Osteocyte (in vitro differentiated cells): ENCODE data around the gene RBMS1. TPM values are rescaled to one million over a fixed set of nuclear protein-coding genes. Genes with fewer than 3 reads are reported as not detected.
A peak's percentile ranks its signal among the peaks of the same experiment; 100 is the strongest.

Experiments
- DNase-seq: peaks from one replicate; pipeline ENCODE4 v3.0.0; 2021; ENCODE audit warnings: mixed read lengths; ENCODE audit not compliant: unreplicated experiment; ENCODE audit errors: extremely low spot score
- H3K27ac Mint-ChIP-seq: one replicate; pipeline ENCODE4 v1.8.0; 2021; ENCODE audit warnings: mild to moderate bottlenecking, mixed read lengths; ENCODE audit not compliant: unreplicated experiment
- H3K27me3 Mint-ChIP-seq: one replicate; pipeline ENCODE4 v1.8.0; 2021; ENCODE audit warnings: mixed read lengths; ENCODE audit not compliant: unreplicated experiment
- H3K36me3 Mint-ChIP-seq: one replicate; pipeline ENCODE4 v1.8.0; 2021; ENCODE audit warnings: mixed read lengths; ENCODE audit not compliant: unreplicated experiment
- H3K4me1 Mint-ChIP-seq: one replicate; pipeline ENCODE4 v1.8.0; 2021; ENCODE audit warnings: mixed read lengths; ENCODE audit not compliant: unreplicated experiment
- H3K4me3 Mint-ChIP-seq: one replicate; pipeline ENCODE4 v1.8.0; 2021; ENCODE audit warnings: mild to moderate bottlenecking, moderate library complexity, mixed read lengths; ENCODE audit not compliant: unreplicated experiment
- H3K9me3 Mint-ChIP-seq: one replicate; pipeline ENCODE4 v1.8.0; 2021; ENCODE audit warnings: mixed read lengths; ENCODE audit not compliant: unreplicated experiment
- total RNA-seq: library from RNA; stranded (reverse); gene quantifications from 2 replicates; pipeline ENCODE4 v1.2.1, GENCODE V29; 2021
- TF ChIP-seq, protein P1 (sequence below): fragments of 200-600 bp; sonication (generic); IDR thresholded peaks from 2 replicates; pipeline ENCODE4 v1.5.0; 2021; ENCODE audit warnings: antibody characterized with exemption, mild to moderate bottlenecking, moderate library complexity

RBMS1 gene
- total RNA-seq, 1 donor from 2014 or later = 169 TPM

DNA sequence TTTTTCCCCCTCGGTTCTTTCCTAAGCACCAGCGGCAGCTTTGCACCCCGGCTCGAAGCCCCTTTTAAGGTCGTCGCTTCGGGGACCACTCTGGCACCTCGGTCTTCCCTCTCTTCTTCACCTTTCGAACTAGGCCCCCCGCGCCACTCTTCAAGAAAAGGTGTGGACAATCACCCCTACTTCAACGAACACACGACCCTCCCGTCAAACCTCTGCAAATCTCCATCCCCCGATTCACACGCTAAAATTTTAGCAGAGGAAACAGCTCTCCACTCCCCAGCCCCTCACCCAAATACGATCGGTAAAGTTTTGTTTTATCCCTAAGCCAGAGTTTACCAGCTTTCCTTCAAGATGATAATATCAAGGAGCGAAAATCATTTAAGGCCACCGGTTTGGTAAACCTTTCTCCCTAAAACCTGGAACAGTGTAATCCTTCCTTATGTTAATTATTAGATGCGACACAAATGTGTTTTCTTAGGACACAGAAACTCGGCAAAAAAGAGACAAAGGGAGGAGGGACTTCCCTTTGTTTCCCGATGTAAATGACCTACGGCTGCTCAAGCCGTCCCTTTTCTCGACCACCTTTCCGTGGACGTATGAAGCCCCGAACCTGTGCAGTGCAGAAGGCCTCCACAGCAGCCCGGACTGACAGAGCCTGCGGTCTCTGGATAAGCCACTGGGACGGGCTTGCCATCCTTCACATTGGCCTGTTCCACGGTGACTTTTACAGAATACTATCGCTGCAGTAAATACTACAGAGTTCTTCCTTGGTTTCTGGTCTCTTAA, 85.2 kb downstream of the RBMS1 start:
- peaks cover 61% of the 10 kb centered on the region for H3K4me1 Mint-ChIP-seq
- TF ChIP-seq, protein P1, sequence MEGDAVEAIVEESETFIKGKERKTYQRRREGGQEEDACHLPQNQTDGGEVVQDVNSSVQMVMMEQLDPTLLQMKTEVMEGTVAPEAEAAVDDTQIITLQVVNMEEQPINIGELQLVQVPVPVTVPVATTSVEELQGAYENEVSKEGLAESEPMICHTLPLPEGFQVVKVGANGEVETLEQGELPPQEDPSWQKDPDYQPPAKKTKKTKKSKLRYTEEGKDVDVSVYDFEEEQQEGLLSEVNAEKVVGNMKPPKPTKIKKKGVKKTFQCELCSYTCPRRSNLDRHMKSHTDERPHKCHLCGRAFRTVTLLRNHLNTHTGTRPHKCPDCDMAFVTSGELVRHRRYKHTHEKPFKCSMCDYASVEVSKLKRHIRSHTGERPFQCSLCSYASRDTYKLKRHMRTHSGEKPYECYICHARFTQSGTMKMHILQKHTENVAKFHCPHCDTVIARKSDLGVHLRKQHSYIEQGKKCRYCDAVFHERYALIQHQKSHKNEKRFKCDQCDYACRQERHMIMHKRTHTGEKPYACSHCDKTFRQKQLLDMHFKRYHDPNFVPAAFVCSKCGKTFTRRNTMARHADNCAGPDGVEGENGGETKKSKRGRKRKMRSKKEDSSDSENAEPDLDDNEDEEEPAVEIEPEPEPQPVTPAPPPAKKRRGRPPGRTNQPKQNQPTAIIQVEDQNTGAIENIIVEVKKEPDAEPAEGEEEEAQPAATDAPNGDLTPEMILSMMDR = no peak
- DNase-seq = no peak
- no peaks in the 10 kb centered on the region for H3K9me3 Mint-ChIP-seq
- H3K27ac Mint-ChIP-seq = peak overlapping the region; percentile 98
- peaks cover 2% of the 10 kb centered on the region for H3K36me3 Mint-ChIP-seq
- peak overlapping the region; percentile 80 for H3K4me3 Mint-ChIP-seq
- H3K27me3 Mint-ChIP-seq = no peaks in the 10 kb centered on the region

DNA sequence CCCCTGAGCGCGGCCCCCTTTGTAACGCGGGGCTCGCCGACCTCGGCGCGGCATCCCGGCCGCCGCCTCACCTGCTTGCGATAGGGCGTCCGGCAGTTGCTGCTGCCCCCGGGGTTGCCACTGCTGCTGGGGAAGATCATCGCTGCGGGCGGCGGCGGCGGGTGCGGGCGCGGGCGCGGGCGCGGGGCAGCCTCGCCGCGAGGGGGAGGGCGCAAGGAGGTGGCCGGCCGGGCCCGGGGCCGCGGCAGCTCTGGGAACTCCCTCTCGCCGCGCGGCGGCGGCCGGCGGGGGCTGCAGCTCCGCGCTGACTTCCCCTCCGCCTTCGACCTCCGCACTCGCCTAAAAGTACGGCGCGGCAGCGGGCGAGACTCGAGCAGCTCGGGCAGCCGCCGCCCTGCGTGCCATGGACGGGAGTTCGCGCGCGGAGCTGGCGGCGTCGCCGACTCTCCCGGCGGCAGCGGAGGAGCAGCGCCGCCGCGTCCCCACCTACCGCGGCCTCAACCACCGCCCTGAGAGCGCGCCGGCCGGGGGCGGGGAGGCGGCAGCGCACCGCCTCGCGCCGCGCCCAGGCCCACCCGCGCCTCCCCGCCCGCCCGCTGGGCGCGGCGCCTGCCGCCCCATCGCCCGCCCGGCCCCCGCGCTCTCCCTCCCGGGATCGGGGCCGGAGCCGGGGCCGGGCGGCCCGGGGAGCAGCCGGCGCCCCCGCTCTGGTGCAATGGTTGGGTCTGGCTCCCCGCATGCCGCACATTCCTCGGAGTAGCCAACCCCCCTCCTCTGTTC, 86.0 kb downstream of the RBMS1 start:
- H3K27ac Mint-ChIP-seq = peak overlapping the region; percentile 98
- TF ChIP-seq, protein P1 = peak; percentile 35
- H3K36me3 Mint-ChIP-seq = peaks cover 2% of the 10 kb centered on the region
- H3K27me3 Mint-ChIP-seq = no peaks in the 10 kb centered on the region
- peaks cover 69% of the 10 kb centered on the region for H3K4me1 Mint-ChIP-seq
- DNase-seq = peak; percentile 87
- H3K9me3 Mint-ChIP-seq = no peaks in the 10 kb centered on the region
- H3K4me3 Mint-ChIP-seq = peak overlapping the region; percentile 83

DNA sequence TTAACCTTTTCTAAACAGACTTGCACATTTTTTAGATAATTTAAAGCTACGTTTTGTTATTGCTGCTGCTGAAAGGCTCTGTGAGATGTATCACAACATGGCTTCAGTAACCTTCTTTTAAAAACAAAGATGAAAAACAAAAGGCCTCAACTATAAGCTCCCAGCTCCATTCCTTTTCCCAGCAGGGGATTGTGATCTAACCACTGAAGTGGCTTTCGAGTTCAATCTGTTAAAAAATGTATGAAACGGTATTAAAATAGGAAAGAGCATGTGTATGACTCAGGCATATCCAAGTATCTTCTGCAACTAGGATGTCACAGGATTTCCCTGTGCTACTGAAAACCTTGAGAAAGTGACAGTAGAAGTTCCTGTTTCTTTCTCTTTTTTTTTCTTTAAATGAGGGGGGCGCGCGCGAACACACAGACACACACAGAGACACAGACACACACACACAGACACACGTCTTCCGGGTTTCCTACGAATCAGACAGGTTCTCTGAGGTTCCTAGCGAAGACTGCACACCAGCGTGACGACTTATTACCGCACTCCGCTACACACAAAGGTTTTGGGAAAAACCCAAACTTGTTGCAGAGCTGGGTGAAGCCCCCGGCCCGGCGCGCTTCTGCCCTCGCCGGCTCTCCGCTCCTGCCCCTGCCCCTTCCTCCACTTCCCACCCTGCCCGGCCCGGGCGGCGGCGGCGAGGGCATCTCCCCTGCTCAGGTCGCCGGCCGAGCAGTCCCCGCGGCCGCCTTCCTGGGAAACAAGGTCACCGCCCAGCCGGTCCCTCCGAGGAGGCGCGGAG, 86.8 kb downstream of the RBMS1 start:
- Mint-ChIP-seq H3K4me3 (peak overlapping the region; percentile 83), H3K9me3 (no peaks in the 10 kb centered on the region), H3K27me3 (no peaks in the 10 kb centered on the region), H3K27ac (peak overlapping the region; percentile 91), H3K4me1 (peaks cover 69% of the 10 kb centered on the region), H3K36me3 (peaks cover 2% of the 10 kb centered on the region)
- DNase-seq = no peak
- TF ChIP-seq, protein P1 = no peak

DNA sequence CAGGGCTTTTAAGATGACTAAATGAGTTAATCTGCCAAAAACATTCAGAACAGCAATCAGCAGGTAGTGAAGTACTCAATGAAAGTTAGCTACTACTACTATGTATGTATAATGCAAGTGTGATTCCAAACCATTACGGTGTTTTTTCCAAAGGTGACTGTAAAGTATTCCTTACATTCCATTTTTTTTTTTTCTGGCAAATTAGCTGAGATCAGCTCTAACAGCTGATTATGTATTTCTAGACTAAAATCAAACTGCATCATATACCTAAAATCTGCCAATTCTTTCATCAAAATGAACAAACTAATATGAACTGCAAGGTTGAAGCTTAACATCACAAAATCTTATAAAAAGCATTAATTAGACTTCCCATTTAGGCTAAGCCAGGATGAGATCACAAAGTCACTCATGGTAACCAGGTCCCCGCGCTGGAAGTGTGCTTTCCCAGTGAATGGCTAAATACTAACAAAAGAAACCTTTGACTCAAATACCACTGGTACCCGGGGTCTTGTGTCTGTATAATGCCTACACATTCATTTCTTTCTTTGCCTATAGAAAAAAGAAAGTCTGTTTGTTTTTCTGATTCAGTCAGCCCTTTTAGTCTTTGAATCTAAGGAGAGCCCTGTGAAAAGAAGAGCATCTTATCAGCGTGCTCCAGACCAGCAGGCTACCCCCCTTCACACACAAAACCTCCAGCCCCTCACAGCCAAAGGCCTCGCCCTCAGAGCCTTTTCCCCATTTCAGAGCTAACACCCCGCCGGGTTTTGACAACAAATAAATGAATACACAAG, 88.3 kb downstream of the RBMS1 start:
- Mint-ChIP-seq H3K36me3 (no peaks in the 10 kb centered on the region), H3K4me3 (peak overlapping the region; percentile 83), H3K4me1 (peaks cover 71% of the 10 kb centered on the region), H3K9me3 (no peaks in the 10 kb centered on the region), H3K27me3 (no peaks in the 10 kb centered on the region), H3K27ac (peak overlapping the region; percentile 91)
- no peak for DNase-seq
- TF ChIP-seq, protein P1 = no peak
